Central memory CD8-positive, alpha-beta T cell (primary cell): ENCODE measurements around the gene NUP214.

Experiments used
- ATAC-seq: fragments of 150-1000 bp; cut with Tn5 transposase; replicated peaks from 2 replicates; pipeline ENCODE4 v1.10.0; 2022; ENCODE audit warnings: mild to moderate bottlenecking, moderate FRiP score, moderate number of reproducible peaks; ENCODE audit not compliant: poor library complexity, severe bottlenecking; ENCODE audit errors: extremely low read depth
- DNase-seq, 2 donors: peaks; one replicate each; pipeline ENCODE4 v3.0.0; 2021; ENCODE audit warnings: low spot score in 2 of 2
- H3K27ac Mint-ChIP-seq: one replicate; pipeline ENCODE4 v1.8.0; 2022; ENCODE audit warnings: low read depth, mild to moderate bottlenecking, moderate library complexity, mixed read lengths
- H3K27me3 Mint-ChIP-seq: one replicate; pipeline ENCODE4 v1.8.0; 2022; ENCODE audit warnings: mixed read lengths
- H3K36me3 Mint-ChIP-seq: one replicate; pipeline ENCODE4 v1.8.0; 2022; ENCODE audit warnings: mild to moderate bottlenecking, moderate library complexity, mixed read lengths; ENCODE audit not compliant: insufficient read depth
- H3K4me1 Mint-ChIP-seq: one replicate; pipeline ENCODE4 v1.8.0; 2022; ENCODE audit warnings: mixed read lengths
- H3K4me3 Mint-ChIP-seq: one replicate; pipeline ENCODE4 v1.8.0; 2022; ENCODE audit warnings: mild to moderate bottlenecking, moderate library complexity, mixed read lengths
- H3K9me3 Mint-ChIP-seq: one replicate; pipeline ENCODE4 v1.8.0; 2022; ENCODE audit warnings: mixed read lengths

NUP214 gene

GRCh38 chr9:131162886-131163285 lies 37.5 kb downstream of the NUP214 start:
- no peak for ATAC-seq

GRCh38 chr9:131165523-131165922 lies 40.1 kb downstream of the NUP214 start:
- H3K4me3 Mint-ChIP-seq, result no peak overlapping the region
- H3K4me1 Mint-ChIP-seq, result peaks cover 26% of the 10 kb centered on the region
- H3K9me3 Mint-ChIP-seq, result no peaks in the 10 kb centered on the region
- peaks cover 40% of the 10 kb centered on the region for H3K36me3 Mint-ChIP-seq
- no peak for ATAC-seq
- no peak for DNase-seq
- H3K27ac Mint-ChIP-seq, result no peak overlapping the region
- H3K27me3 Mint-ChIP-seq, result no peaks in the 10 kb centered on the region

More at GRCh38 chr9:131162886-131163285, 37.5 kb downstream of the NUP214 start:
- no peak for DNase-seq
- H3K27ac Mint-ChIP-seq, result peak overlapping the region; percentile 5
- no peak overlapping the region for H3K4me3 Mint-ChIP-seq
- peaks cover 50% of the 10 kb centered on the region for H3K36me3 Mint-ChIP-seq
- no peaks in the 10 kb centered on the region for H3K27me3 Mint-ChIP-seq
- H3K9me3 Mint-ChIP-seq, result no peaks in the 10 kb centered on the region
- peaks cover 18% of the 10 kb centered on the region for H3K4me1 Mint-ChIP-seq

DNA sequence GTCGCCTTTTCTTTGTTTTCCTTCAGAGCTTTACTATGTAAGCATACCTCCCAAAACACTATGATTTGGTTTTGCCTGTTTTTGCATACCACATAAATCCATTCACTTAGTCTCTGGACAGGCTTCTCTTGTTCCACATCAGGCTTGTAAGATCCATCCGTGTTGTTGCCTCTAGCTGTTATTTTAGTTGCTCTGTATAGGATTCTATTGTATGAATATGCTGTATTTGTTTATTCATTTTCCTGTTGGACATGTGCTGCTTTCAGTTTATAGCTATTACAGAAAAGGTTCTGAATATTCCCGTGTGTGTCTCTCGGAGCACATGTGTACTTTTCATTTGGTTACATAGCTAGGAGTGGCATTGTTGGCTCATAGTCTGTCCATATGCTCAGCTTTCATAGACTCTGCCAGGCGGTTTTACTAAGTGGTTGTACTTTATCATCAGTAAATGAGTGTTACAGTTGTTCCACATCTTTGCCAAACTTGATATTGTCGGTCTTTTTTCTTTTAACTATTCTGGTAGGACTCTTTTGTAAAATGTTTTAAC lies 41.8 kb downstream of the NUP214 start:
- no peak for ATAC-seq
- peak overlapping the region; percentile 59 for H3K27ac Mint-ChIP-seq
- no peak overlapping the region for H3K4me3 Mint-ChIP-seq
- H3K27me3 Mint-ChIP-seq, result no peaks in the 10 kb centered on the region
- H3K36me3 Mint-ChIP-seq, result peaks cover 42% of the 10 kb centered on the region
- no peak for DNase-seq
- peaks cover 26% of the 10 kb centered on the region for H3K4me1 Mint-ChIP-seq
- no peaks in the 10 kb centered on the region for H3K9me3 Mint-ChIP-seq

DNA sequence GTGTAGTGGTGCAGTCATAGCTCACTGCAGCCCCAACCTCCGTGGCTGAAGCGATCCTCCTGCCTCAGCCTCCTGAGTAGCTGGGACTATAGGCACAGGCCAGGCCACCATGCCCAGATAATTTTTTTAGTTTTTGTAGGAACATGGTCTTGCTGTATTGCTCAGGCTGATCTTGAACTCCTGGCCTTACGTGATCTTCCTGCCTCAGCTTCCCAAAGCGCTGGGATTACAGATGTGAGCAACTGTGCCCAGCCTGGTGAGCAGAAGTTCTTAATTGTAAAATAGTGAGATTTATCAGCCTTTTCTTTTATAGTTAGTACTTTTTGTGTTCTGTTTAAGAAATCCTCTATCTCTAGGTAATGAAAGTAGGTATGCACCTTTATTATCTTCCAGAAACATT lies 42.5 kb downstream of the NUP214 start:
- no peaks in the 10 kb centered on the region for H3K9me3 Mint-ChIP-seq
- no peak overlapping the region for H3K4me3 Mint-ChIP-seq
- DNase-seq, result no peak
- peaks cover 26% of the 10 kb centered on the region for H3K4me1 Mint-ChIP-seq
- no peak overlapping the region for H3K27ac Mint-ChIP-seq
- peaks cover 42% of the 10 kb centered on the region for H3K36me3 Mint-ChIP-seq
- ATAC-seq, result no peak
- H3K27me3 Mint-ChIP-seq, result no peaks in the 10 kb centered on the region

- Mint-ChIP-seq H3K27me3 (no peaks in the 10 kb centered on the region), H3K4me1 (peaks cover 26% of the 10 kb centered on the region), H3K4me3 (no peak overlapping the region), H3K36me3 (peaks cover 38% of the 10 kb centered on the region), H3K9me3 (no peaks in the 10 kb centered on the region), H3K27ac (peak overlapping the region; percentile 72)
- no peak for DNase-seq
- ATAC-seq, result no peak
These were observed 44.3 kb downstream of the NUP214 start for GRCh38 chr9:131169563-131170240.

DNA sequence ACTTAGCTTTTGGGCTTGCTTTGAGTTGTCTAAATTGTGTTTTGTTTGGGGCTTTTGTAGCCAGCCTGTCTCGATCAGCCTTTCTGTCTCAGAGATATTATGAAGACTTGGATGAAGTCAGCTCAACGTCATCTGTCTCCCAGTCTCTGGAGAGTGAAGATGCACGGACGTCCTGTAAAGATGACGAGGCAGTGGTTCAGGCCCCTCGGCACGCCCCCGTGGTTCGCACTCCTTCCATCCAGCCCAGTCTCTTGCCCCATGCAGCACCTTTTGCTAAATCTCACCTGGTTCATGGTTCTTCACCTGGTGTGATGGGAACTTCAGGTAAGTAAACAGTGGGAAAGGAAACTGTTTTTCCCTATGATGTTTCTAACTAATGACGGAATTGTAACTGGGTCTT lies 48.6 kb downstream of the NUP214 start:
- no peak for ATAC-seq
- Mint-ChIP-seq H3K27me3 (no peaks in the 10 kb centered on the region), H3K36me3 (peaks cover 64% of the 10 kb centered on the region)

GRCh38 chr9:131174681-131175239 lies 49.4 kb downstream of the NUP214 start:
- no peak overlapping the region for H3K4me3 Mint-ChIP-seq
- H3K9me3 Mint-ChIP-seq, result no peaks in the 10 kb centered on the region
- H3K36me3 Mint-ChIP-seq, result peaks cover 66% of the 10 kb centered on the region
- H3K4me1 Mint-ChIP-seq, result peaks cover 21% of the 10 kb centered on the region
- no peak overlapping the region for H3K27ac Mint-ChIP-seq
- DNase-seq (no peak), ATAC-seq (no peak)
- no peaks in the 10 kb centered on the region for H3K27me3 Mint-ChIP-seq

More for the DNA sequence above, 48.6 kb downstream of the NUP214 start:
- H3K27ac Mint-ChIP-seq, result peak overlapping the region; percentile 29
- no peak for DNase-seq
- no peak overlapping the region for H3K4me3 Mint-ChIP-seq
- H3K4me1 Mint-ChIP-seq, result peaks cover 16% of the 10 kb centered on the region
- no peaks in the 10 kb centered on the region for H3K9me3 Mint-ChIP-seq

DNA sequence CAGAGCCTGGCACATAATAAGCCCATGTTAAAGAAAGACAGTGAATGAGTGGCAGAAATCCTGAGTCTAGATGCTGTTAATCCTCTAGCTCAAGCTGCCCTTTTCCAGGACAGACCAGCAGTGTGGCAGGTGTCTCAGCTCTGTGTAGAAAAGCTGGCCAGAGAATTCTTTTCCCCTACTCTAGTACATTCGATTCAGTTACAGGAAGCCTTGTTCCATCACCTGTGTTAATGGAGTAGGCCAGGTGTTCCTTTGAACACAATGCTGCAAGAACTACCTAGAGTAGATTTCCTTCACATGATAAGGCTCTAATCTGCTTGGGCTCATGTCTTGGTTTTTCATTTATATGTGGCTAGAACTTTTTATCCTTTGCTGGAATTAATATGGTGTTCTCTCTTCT lies 52.5 kb downstream of the NUP214 start:
- Mint-ChIP-seq H3K27ac (no peak overlapping the region), H3K4me3 (no peak overlapping the region), H3K27me3 (no peaks in the 10 kb centered on the region), H3K36me3 (peaks cover 57% of the 10 kb centered on the region), H3K9me3 (no peaks in the 10 kb centered on the region), H3K4me1 (peaks cover 22% of the 10 kb centered on the region)
- ATAC-seq, result no peak
- DNase-seq, result no peak

- H3K27me3 Mint-ChIP-seq, result no peaks in the 10 kb centered on the region
These were observed 53.0 kb downstream of the NUP214 start for GRCh38 chr9:131178382-131178781.

DNA sequence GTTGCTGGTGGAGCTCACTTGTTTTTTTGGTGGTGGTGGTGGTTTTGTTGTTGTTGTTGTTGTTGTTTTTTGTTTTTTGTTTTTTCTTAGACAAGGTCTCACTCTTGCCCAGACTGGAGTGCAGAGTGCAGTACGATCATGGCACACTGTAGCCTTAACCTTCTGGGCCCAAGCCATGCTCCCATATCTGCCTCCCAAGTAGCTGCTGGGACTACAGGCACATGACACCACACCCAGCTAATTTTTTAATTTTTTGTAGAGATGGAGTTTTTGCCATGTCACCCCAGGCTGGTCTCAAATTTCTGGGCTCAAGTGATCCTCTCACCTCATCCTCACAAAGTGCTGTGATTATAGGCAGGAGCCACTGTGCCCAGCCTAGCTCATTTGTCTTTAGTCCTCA lies 53.5 kb downstream of the NUP214 start:
- ATAC-seq (no peak), DNase-seq (no peak)
- no peaks in the 10 kb centered on the region for H3K9me3 Mint-ChIP-seq
- peak overlapping the region; percentile 82 for H3K27ac Mint-ChIP-seq
- H3K36me3 Mint-ChIP-seq, result peaks cover 54% of the 10 kb centered on the region
- H3K4me3 Mint-ChIP-seq, result no peak overlapping the region
- H3K27me3 Mint-ChIP-seq, result no peaks in the 10 kb centered on the region
- H3K4me1 Mint-ChIP-seq, result peaks cover 22% of the 10 kb centered on the region

More at GRCh38 chr9:131178382-131178781, 53.0 kb downstream of the NUP214 start:
- DNase-seq, result peak; percentile 56 to 60
- Mint-ChIP-seq H3K27ac (peak overlapping the region; percentile 82), H3K36me3 (peaks cover 55% of the 10 kb centered on the region), H3K4me1 (peaks cover 22% of the 10 kb centered on the region), H3K4me3 (no peak overlapping the region), H3K9me3 (no peaks in the 10 kb centered on the region)
- peak; percentile 90 for ATAC-seq

DNA sequence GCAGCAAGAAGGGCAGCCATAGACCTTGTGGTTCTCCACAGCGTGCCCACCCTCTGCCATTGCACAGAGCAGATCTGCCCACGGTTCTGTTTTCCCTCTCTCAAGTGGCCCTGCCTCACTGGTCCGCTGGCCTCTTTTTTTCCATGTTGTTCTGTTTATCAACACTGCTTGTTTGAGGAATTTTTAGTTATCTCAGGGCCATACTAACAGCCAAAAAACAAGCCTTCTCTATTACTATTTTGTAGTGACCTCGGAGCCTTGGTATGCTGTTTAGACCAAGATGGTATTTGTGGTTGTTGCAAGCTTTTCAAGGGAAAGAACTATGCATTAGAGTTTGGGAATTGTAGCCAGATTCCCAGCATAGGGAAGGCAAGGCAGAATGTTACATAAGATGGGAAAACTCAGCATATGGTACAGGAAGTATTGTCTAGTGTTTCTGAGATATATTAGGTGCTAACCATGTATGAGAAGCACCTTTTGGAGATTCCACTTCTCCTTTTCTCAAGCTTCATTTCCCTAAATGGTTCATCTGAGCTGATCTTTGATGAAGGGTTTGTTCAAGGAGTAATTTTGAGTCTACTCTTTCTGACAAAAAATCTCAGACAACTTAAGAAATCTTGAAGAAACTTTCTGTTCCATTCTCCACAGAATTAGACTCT lies 54.3 kb downstream of the NUP214 start:
- DNase-seq (no peak), ATAC-seq (no peak)
- no peaks in the 10 kb centered on the region for H3K27me3 Mint-ChIP-seq
- H3K9me3 Mint-ChIP-seq, result no peaks in the 10 kb centered on the region
- peaks cover 50% of the 10 kb centered on the region for H3K36me3 Mint-ChIP-seq
- H3K27ac Mint-ChIP-seq, result peak overlapping the region; percentile 82
- H3K4me3 Mint-ChIP-seq, result no peak overlapping the region
- H3K4me1 Mint-ChIP-seq, result peaks cover 22% of the 10 kb centered on the region

- Mint-ChIP-seq H3K4me1 (peaks cover 22% of the 10 kb centered on the region), H3K4me3 (no peak overlapping the region), H3K27me3 (no peaks in the 10 kb centered on the region), H3K36me3 (peaks cover 44% of the 10 kb centered on the region), H3K9me3 (no peaks in the 10 kb centered on the region), H3K27ac (peak overlapping the region; percentile 4)
- no peak for ATAC-seq
- no peak for DNase-seq
These were observed 55.1 kb downstream of the NUP214 start for GRCh38 chr9:131180454-131180853.
